DMS79 (cell line): Measurements from ENCODE around the gene PLOD3.

Experiments
- DNase-seq: peaks from one replicate; lab custom pipeline; 2025; lab: John Stamatoyannopoulos, UW

The PLOD3 gene

DNA sequence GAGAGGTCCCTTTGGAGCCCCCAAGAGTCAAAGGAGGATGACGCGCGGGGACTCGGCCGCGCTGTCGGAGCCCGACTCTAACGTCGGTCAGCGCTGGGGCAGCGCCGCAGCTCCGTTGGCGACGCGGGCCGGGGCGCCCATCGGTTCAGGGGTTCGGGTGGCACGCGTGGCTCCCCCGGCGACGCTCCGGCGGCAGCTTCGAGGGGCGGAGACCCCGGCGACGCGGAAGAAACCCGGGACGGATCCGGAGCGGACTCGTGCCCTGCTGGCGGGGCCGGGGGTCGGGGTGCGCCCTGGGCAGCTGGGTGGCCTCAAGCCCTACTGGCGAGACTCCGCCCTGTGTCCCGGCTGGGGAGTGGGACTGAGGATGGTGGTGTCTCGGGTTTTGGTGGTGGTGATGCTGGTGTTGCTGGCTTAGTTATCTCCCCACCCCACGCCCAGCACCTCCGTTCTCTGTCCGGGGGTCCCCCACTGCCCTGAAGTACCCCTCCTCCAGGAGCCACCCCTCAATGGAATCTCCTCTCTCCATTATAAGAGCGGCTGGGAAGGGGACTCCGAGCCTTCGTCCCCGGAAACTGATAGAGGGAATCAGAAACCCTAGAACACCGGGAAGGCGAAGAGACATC, 37.1 kb downstream of the PLOD3 start, which contains the start of gene NAT16:
Gene NAT16 (minus strand): TSS at position 164 of the 626 bp plus-strand sequence. CDS start 5,486 bp downstream, outside the sequence.
- peak; percentile 24 for DNase-seq

DNA sequence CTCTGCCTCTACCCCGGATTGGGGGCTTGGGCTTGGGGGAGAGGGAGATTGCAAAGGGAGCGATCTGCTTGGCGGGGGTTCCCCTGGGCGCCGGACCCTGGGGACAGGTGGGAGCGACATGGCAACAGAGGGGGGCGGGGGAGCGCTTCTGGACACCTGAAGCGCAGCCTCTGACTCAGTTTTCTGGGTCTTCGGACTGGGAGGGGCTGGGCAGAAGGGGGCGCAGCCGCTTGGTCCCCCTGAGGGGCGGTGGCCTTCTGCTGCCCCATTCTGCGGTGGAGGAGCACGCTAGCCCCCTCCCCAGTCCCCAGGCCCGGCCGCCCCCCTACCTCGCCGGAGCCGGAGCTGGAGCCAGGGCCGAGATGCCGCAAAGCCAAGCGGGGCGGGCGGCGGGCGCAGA, 37.7 kb downstream of the PLOD3 start:
- DNase-seq: no peak

GRCh38 chr7:101179117-101179516, 38.3 kb downstream of the PLOD3 start:
- DNase-seq: peak; percentile 70

- DNase-seq: no peak
Observed at GRCh38 chr7:101177644-101178043, 39.7 kb downstream of the PLOD3 start.

DNA sequence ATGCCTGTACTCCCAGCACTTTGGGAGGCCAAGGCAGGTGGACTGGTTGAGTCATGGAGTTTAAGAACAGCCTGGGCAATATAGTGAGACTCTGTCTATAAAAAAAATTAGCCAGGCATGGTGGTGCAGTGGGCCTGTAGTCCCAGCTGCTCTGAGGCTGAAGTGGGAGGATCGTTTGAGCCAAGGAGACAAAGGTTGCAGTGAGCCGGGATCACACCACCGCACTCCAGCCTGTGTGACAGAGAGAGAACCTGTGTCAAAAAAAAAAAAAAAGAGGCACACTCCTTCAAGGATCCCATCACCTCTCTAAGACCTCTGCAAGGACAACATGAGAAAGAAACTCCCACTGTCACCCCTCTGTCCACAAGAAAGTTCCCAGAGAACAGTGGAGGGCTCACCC, 41.7 kb downstream of the PLOD3 start:
- DNase-seq: no peak

- no peak for DNase-seq
Observed at GRCh38 chr7:101174322-101174854, 43.0 kb downstream of the PLOD3 start.

GRCh38 chr7:101173752-101174244, 43.6 kb downstream of the PLOD3 start:
- peak; percentile 15 for DNase-seq

DNA sequence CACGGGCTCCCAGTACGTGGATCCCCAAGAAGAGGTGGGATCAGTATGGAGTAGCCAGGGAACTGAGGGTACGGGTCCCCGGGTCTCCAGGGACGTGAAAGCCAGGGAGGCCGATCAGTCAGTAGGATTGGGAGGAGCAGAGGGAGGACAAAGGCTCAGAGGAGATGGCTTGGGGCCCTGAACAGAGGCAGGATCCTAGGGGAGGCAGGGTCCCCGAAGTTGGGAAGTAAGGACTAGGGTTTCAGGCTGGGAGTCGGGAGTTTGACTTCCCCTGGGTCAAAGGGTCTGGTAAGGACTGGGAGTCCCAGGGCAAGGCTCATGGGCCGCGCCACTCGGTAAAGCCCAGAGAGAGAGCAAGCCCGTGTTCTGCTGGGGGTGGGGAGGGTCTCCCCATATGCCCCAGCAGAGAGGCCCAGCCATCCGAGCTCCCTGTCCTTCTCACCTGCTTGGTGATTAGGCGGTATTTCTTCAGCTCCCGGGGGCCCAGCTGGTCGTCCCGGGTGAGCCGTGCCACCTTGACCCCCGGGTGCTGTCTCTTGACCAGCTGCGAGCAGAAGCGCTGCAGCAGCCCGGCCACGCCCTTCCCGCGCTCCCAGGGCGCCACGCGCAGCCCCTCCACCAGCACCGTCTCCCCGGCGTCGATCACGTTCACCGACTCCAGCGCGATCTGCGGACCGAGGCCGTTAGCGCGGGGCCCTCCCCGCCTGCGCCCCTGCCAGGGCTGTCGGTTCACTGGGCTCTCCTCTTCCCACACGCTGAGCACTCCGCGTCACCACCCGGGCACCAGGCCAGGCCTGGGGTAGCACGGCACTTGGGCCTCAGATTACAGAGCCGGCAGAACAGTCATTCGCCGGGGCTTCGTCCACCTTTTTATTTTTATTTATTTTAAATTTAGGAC, 44.3 kb downstream of the PLOD3 start:
- DNase-seq: peak; percentile 79

- DNase-seq: peak; percentile 87
Observed at GRCh38 chr7:101172005-101172853, 45.2 kb downstream of the PLOD3 start.

DNA sequence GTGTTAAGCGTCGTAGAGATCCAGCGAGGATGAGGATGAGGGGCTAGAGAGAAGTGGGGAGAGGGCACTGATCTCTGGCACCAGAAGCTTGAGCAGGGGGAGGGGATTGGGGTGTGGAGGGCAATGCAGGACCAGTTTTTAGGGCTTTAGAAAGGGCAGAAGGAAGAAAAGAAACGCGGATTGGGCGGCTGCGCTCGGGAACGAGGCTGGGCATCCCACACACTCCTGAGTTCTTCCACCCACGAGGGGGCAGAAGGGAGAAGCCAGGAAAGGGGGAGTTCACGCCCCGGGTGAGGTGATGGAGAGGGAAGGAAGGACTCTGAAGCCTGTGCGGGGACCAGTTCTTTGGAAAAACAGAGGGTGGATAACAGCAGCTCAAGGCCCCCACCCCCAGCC, 45.9 kb downstream of the PLOD3 start:
- DNase-seq: no peak

- DNase-seq: no peak
Observed at GRCh38 chr7:101170617-101171441, 46.6 kb downstream of the PLOD3 start.

DNA sequence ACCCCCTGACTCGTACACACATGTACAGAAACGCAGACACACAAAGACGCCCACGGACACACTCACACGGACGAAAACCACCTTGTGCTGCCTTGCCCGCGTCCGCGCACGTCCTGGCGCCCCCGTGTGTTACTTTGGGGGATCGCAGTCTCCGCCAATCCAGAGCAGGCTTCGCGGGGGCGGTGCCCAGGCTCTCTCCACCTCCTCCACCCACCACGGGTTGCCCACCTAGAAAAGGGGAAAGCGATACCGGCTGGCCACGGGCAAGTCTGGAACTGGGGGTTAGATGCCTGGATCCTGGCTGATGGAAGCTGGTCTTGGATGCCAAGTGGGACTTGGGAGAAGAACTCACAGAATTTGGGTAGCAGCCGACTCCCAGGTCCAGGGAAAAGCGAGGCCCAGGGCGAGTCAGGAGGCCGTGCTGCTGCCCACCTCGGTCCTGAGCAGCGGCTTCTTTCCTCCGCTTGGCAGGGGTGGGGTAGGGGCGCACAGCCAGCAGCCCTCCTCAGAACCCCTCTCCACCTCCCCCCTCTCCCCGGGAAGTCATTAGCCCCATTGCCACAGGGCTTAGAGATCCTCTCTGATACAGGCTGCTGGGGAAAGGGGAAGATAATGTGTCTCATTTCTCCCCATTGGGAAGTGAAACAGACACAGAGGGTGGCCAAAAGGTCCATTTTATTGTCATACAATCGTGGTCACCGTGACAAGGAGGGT, 47.4 kb downstream of the PLOD3 start:
- no peak for DNase-seq

- DNase-seq: no peak
Observed at GRCh38 chr7:101169110-101169837, 48.1 kb downstream of the PLOD3 start.

- DNase-seq: no peak
Observed at GRCh38 chr7:101168412-101169049, 48.9 kb downstream of the PLOD3 start.

GRCh38 chr7:101167645-101168411, 49.6 kb downstream of the PLOD3 start:
- DNase-seq: no peak

- DNase-seq: no peak
Observed at GRCh38 chr7:101166909-101167644, 50.3 kb downstream of the PLOD3 start.

DNA sequence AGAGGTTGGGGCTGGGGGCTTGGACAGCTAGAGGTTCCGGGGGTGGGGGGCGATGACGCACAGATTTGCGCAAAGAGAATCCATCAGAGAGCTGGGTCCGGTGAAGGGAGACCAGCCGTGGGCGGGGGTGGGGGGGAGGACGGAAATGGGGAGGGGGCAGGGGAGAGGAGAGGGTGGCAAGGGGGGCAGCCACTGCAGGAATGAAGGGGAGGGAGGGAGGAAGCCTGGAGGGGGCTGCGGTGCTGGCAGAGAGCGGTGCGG, 50.8 kb downstream of the PLOD3 start:
- no peak for DNase-seq
